HEK293T (cell line): ENCODE results near the gene OSBPL3.

Source experiments
- ARNT ChIP-seq: fragments of 450-650 bp; IDR thresholded peaks from 2 replicates; pipeline ENCODE4 v1.6.1; 2017; ENCODE audit warnings: mild to moderate bottlenecking
- FOXM1 ChIP-seq: fragments of 450-650 bp; IDR thresholded peaks from 2 replicates; pipeline ENCODE4 v1.6.1; 2017; ENCODE audit warnings: mild to moderate bottlenecking, borderline replicate concordance

DNA sequence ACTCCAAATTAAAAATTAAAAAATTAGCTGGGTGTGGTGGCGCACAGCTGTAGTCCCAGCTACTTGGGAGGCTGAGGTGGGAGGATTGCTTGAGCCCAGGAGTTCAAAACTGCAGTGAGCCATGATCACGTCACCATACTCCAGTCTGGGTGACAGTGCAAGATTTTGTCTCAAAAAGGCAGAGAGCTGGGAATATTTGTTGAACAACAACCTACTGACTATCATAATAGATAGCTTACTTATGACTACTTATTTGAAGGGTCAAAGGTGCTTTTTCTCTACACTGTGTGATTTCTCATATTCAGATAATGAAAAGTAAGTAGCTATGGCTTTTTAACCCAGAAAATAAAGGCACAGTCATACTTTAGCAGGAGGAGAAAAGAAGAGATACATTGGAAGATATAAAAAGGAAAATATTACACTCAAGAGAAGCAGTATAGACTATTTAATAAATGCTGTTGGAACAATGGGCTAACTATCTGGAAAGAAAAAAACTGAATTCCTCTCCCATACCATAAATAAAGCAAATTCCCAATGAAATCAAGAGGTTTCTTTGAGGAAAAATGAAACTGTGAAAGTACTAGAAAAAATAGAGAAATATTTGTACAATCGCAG lies 229.4 kb downstream of the OSBPL3 start:
- no peak for TF ChIP-seq ARNT
- TF ChIP-seq FOXM1, result no peak
